ENCODE data around the gene LSM4. TPM values are rescaled to one million over a fixed set of nuclear protein-coding genes. Genes with fewer than 3 reads are reported as not detected.

LSM4 gene
- total and polyA plus RNA-seq, 2 of the 13 experiments (the other 11 are each of a cell fraction or from before 2014, with no cell fraction given), result 65.8 to 166 TPM

DNA sequence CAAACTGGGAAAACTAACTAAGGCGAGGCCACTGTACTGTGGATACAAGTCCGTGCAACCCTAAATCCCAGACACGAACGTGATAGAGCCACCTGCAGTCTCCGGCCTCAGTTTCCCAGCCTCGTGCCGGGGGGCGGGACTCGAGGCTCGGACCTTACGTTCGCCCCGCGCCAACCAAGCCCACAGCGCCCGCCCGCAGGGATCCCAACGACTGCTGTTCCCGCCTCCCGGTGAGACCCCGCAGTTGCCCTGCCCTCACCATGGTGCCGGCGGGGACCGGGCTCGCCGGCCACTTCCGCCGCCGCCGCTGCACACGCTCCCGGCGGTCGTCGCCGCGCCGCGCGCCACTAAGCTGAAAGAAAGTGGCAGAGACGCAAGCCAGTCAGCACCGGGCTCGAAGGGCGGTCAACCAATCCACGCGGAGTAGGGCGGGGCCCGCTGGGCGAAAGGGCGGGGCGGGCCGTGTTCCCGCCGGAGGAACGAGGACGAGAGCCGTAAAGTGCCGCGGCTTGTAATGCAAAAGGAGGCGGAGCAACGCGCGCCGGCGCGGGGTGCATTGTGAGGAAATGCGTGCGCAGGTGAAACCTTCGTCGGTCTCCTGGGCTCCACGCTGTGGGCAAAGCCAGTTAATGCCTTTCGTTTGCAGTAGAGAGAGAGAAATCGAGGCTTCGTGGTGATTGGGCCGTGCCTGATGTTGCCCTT, at the start of gene LSM4 (continued):
- no peak for TF ChIP-seq ZNF333 (CRISPR knock-in tag; IDR thresholded peaks at IDR 0.05; ENCODE audit: borderline replicate concordance)
- TF ChIP-seq, protein P1, sequence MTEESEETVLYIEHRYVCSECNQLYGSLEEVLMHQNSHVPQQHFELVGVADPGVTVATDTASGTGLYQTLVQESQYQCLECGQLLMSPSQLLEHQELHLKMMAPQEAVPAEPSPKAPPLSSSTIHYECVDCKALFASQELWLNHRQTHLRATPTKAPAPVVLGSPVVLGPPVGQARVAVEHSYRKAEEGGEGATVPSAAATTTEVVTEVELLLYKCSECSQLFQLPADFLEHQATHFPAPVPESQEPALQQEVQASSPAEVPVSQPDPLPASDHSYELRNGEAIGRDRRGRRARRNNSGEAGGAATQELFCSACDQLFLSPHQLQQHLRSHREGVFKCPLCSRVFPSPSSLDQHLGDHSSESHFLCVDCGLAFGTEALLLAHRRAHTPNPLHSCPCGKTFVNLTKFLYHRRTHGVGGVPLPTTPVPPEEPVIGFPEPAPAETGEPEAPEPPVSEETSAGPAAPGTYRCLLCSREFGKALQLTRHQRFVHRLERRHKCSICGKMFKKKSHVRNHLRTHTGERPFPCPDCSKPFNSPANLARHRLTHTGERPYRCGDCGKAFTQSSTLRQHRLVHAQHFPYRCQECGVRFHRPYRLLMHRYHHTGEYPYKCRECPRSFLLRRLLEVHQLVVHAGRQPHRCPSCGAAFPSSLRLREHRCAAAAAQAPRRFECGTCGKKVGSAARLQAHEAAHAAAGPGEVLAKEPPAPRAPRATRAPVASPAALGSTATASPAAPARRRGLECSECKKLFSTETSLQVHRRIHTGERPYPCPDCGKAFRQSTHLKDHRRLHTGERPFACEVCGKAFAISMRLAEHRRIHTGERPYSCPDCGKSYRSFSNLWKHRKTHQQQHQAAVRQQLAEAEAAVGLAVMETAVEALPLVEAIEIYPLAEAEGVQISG (CRISPR knock-in tag; IDR thresholded peaks at IDR 0.05), result peak; percentile 87
- TF ChIP-seq RXRA (CRISPR knock-in tag; IDR thresholded peaks at IDR 0.05), result 0 out of 2 replicates have a peak, but pooled peaks have one; percentile 42
- TF ChIP-seq ZBTB20 (CRISPR knock-in tag; IDR thresholded peaks at IDR 0.05; ENCODE audit: borderline replicate concordance, low read depth), result no peak; the same call in 1 of the 2 replicates
- no peak for TF ChIP-seq HMGA1 (CRISPR knock-in tag; conservative IDR thresholded peaks at IDR 0.05)
- TF ChIP-seq ZNF350 (CRISPR knock-in tag; IDR thresholded peaks at IDR 0.05; ENCODE audit: borderline replicate concordance, low read depth), result no peak
- TF ChIP-seq, protein P2, sequence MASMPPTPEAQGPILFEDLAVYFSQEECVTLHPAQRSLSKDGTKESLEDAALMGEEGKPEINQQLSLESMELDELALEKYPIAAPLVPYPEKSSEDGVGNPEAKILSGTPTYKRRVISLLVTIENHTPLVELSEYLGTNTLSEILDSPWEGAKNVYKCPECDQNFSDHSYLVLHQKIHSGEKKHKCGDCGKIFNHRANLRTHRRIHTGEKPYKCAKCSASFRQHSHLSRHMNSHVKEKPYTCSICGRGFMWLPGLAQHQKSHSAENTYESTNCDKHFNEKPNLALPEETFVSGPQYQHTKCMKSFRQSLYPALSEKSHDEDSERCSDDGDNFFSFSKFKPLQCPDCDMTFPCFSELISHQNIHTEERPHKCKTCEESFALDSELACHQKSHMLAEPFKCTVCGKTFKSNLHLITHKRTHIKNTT (CRISPR knock-in tag; IDR thresholded peaks at IDR 0.05), result no peak
- TF ChIP-seq, protein P3, sequence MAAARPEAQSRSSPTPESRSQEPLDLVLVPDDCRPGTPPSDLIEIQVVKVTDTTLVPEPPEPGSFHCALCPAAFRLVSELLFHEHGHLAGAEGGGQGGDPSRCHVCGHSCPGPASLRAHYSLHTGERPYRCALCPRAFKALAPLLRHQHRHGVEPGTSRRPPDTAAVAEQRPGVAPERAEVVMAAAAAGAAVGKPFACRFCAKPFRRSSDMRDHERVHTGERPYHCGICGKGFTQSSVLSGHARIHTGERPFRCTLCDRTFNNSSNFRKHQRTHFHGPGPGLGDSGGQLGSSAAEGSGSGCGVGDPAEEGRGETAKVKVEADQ (CRISPR knock-in tag; IDR thresholded peaks at IDR 0.05; ENCODE audit: borderline replicate concordance), result no peak
- no peak for TF ChIP-seq GTF3A (CRISPR knock-in tag; conservative IDR thresholded peaks at IDR 0.05)
- TF ChIP-seq EED (CRISPR knock-in tag; IDR thresholded peaks at IDR 0.05), result no peak
- TF ChIP-seq, protein P4, sequence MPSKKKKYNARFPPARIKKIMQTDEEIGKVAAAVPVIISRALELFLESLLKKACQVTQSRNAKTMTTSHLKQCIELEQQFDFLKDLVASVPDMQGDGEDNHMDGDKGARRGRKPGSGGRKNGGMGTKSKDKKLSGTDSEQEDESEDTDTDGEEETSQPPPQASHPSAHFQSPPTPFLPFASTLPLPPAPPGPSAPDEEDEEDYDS (CRISPR knock-in tag; IDR thresholded peaks at IDR 0.05), result peak; percentile 82
- peak; percentile 61; the same call in 1 of the 2 replicates for TF ChIP-seq PHF20 (CRISPR knock-in tag; IDR thresholded peaks at IDR 0.05)
- TF ChIP-seq HOXD1 (CRISPR knock-in tag; IDR thresholded peaks at IDR 0.05), result no peak; the same call in 1 of the 2 replicates
- no peak for TF ChIP-seq POLR2AphosphoS2 (IDR thresholded peaks at IDR 0.05; ENCODE audit: low read depth, low read length)
- TF ChIP-seq FLYWCH1 (CRISPR knock-in tag; IDR thresholded peaks at IDR 0.05), result no peak
- no peak; the same call in 1 of the 2 replicates for TF ChIP-seq POGZ (CRISPR knock-in tag; IDR thresholded peaks at IDR 0.05)
- no peak for TF ChIP-seq ZNF550 (CRISPR knock-in tag; IDR thresholded peaks at IDR 0.05; ENCODE audit: borderline replicate concordance)
- no peak for TF ChIP-seq BRCA1 (CRISPR knock-in tag; IDR thresholded peaks at IDR 0.05)
- TF ChIP-seq ZMYM4 (CRISPR knock-in tag; IDR thresholded peaks at IDR 0.05), result no peak
- TF ChIP-seq HOXA3 (CRISPR knock-in tag; IDR thresholded peaks at IDR 0.05), result peak; percentile 67
- TF ChIP-seq, protein P5, sequence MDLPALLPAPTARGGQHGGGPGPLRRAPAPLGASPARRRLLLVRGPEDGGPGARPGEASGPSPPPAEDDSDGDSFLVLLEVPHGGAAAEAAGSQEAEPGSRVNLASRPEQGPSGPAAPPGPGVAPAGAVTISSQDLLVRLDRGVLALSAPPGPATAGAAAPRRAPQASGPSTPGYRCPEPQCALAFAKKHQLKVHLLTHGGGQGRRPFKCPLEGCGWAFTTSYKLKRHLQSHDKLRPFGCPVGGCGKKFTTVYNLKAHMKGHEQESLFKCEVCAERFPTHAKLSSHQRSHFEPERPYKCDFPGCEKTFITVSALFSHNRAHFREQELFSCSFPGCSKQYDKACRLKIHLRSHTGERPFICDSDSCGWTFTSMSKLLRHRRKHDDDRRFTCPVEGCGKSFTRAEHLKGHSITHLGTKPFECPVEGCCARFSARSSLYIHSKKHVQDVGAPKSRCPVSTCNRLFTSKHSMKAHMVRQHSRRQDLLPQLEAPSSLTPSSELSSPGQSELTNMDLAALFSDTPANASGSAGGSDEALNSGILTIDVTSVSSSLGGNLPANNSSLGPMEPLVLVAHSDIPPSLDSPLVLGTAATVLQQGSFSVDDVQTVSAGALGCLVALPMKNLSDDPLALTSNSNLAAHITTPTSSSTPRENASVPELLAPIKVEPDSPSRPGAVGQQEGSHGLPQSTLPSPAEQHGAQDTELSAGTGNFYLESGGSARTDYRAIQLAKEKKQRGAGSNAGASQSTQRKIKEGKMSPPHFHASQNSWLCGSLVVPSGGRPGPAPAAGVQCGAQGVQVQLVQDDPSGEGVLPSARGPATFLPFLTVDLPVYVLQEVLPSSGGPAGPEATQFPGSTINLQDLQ (CRISPR knock-in tag; IDR thresholded peaks at IDR 0.05), result peak; percentile 36; the same call in 1 of the 2 replicates
